ENCODE data around the gene LRRC39.
A peak's percentile ranks its signal among the peaks of the same experiment; 100 is the strongest.

Gene LRRC39

GRCh38 chr1:100147875-100148274 lies 30.2 kb downstream of the LRRC39 start:
- DNase-seq (ENCODE audit: low read depth): no peak

- DNase-seq (ENCODE audit: low read depth): no peak
These were observed 31.1 kb downstream of the LRRC39 start for GRCh38 chr1:100146958-100147357.

DNA sequence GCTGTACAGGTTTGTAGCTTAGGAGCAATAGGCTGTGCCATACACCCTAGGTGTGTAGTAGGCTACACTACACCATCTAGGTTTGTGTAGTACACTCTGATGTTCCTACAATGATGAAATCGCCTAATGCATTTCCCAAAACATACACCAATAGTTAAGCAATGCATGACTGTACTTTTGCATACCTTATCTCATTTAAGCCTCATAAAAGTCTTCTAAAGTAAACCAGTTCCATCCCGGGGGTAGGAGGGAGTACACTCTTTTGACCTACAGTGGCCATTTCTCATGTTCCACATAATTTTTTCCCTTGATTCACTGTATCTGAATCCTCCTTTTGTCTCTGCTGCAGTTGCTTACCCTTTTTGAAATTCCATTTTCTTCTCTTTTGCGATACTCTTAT lies 32.9 kb downstream of the LRRC39 start:
- DNase-seq (ENCODE audit: low read depth): peak; percentile 48

GRCh38 chr1:100142343-100142742 lies 35.7 kb downstream of the LRRC39 start:
- DNase-seq (ENCODE audit: low read depth): no peak

- DNase-seq (ENCODE audit: low read depth): no peak
These were observed 36.9 kb downstream of the LRRC39 start for GRCh38 chr1:100141192-100141591.

GRCh38 chr1:100137602-100138001 lies 40.5 kb downstream of the LRRC39 start:
- DNase-seq (ENCODE audit: low read depth): no peak

- peak; percentile 28 for DNase-seq (ENCODE audit: low read depth)
These were observed 43.2 kb downstream of the LRRC39 start for GRCh38 chr1:100134872-100135271.

GRCh38 chr1:100132566-100133477 lies 45.2 kb downstream of the LRRC39 start, which contains the start of the genes SASS6 and TRMT13:
TSS of gene SASS6 (minus strand) at chr1:100132930. CDS start at chr1:100132814, 116 bp downstream.
TSS of gene TRMT13 (plus strand) at chr1:100133163. CDS start at chr1:100133169, 6 bp downstream.
- DNase-seq (ENCODE audit: low read depth): peak; percentile 99

- no peak for DNase-seq (ENCODE audit: low read depth)
These were observed 46.4 kb downstream of the LRRC39 start for GRCh38 chr1:100131623-100132022.

GRCh38 chr1:100130552-100131077 lies 47.4 kb downstream of the LRRC39 start:
- DNase-seq (ENCODE audit: low read depth): peak; percentile 48

DNA sequence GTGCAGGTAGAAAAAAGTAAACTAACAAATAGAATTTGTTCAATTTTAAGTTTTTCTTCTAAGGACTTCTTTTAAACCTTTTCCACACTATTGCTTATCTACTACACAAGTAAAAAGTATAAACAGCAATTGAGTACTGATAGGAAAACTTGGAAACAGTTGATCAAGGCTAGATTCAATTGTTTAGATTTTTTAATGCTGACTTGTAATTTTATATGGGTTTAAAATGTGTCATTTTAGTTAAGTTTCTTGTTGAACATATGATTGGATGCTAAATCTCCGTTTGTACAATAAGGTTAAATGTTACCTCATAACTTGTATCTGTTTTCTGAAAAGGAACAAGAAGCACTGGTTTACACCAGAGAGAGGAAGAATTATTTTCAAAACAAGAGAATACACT lies 50.8 kb downstream of the LRRC39 start:
- DNase-seq (ENCODE audit: low read depth): no peak

DNA sequence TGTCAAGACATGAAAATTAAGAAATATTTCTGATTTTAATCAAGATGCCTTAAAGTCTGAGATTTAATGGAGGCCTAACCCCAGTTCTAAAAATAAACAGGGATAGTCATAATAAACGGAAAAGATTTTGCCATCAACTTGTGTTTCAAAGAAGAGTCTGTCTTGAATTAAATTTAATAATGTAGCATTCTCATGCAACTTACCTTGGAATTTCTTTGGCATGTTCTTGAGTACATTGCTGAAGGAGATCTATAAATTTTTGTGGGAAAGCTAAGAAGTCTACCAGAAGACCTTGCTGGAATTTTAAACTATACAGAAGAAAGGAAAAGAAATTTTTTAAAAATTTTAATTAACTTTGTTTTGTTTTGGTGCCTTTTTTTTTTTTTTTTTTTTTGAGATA lies 55.9 kb downstream of the LRRC39 start:
- DNase-seq (ENCODE audit: low read depth): peak; percentile 82

DNA sequence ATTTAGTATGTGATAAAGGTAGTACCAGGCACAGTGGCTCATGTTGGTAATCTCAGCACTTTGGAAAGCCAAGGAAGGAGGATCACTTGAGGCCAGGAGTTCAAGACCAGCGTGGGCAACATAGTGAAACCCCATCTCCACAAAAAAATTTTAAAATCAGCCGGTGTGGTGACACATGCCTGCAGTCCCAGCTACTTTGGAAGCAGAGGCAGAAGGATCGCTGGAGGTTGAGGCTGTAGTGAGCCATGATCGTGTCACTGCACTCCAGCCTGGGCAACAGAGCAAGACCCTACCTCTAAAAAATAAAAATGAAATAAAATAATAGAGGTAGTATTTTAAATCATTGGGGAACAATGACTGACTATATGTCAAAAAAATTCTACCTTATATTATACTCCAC lies 62.5 kb downstream of the LRRC39 start:
- DNase-seq (ENCODE audit: low read depth): no peak

DNA sequence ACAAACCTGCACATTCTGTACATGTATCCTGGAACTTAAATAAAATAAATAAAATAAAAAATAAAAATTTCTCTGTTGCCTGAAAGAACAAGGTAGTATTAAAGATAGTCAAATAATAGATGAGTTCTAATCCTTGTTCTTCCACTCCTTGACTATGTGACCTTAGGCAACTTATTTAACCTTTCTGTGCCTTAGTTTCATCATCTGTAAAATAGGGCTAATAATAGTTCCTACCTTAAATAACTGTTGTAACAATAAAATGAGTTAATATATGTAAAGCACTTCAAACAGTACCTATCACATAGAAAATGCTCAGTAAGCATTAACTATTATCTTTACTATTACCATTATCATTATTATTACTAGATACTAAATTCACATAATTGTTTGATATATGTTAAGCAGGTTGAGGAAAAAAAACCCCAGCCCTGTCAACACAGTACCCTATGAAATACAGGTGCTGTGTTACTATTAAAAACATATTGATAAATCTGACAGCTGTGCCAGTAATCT lies 68.4 kb downstream of the LRRC39 start:
- no peak for DNase-seq (ENCODE audit: low read depth)

GRCh38 chr1:100107696-100108095 lies 70.4 kb downstream of the LRRC39 start:
- DNase-seq (ENCODE audit: low read depth): no peak

DNA sequence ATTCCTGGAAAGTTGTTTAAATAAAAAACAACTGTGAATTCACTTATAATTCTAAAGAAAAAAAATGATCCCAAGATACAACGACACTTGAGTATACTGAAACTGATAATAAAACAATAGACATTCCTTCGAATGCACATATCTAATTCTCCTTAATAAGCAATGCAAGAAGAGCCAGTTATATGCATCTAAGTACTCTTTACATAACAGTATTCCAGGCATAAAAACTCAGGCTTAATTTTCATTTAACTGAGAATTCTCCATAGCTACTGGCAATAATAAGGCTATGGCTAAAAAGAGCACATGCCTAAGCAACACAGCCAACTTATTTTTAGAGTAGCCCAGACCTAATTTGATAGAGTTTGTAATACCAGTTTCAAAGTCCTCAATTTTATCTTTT lies 76.5 kb downstream of the LRRC39 start:
- DNase-seq (ENCODE audit: low read depth): no peak

DNA sequence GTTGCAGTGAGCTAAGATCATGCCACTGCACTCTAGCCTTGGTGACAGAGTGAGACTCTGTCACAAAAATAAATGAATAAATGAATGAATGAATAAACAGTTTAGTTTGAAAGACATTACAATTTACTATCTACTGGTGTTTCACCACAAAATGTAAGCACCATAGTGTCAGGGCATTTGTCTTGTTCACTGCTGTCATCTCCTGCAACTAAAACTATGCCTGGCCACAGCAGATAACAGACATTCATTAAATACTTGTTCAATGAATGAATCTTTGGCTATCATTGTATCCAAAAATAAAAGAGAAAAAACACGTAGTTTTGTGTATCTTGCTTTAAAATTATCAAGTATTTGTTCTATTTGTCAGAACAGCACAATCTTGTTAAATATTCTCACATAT lies 77.9 kb downstream of the LRRC39 start:
- peak; percentile 84 for DNase-seq (ENCODE audit: low read depth)

All from EH (cell line).